PFSK-1 (cell line): ENCODE results near the gene ADGRG3.
A peak's percentile ranks its signal among the peaks of the same experiment; 100 is the strongest.

Source experiments
- FOXP2 ChIP-seq: optimal IDR thresholded peaks from 2 replicates; pipeline ENCODE3; 2011; ENCODE audit warnings: borderline replicate concordance, control low read depth, inconsistent platforms; ENCODE audit not compliant: insufficient read depth; ENCODE audit errors: extremely low read length, extremely low read depth
- POLR2AphosphoS5 ChIP-seq: IDR thresholded peaks from 2 replicates; pipeline ENCODE4 v1.6.1; 2012; ENCODE audit warnings: low read depth, mild to moderate bottlenecking, control low read depth, low read length, moderate library complexity
- REST ChIP-seq, 2 experiments: IDR thresholded peaks; 2 replicates each; pipeline versions ENCODE4 v1.6.1 to v1.8.0; 2011 to 2012; ENCODE audit warnings: low read depth in 2 of 2, low read length in 2 of 2, control low read depth in 1 of 2, inconsistent platforms in 1 of 2, mild to moderate bottlenecking in 1 of 2, moderate library complexity in 1 of 2; ENCODE audit not compliant: insufficient read depth in 1 of 2
- SIN3A ChIP-seq: IDR thresholded peaks from 2 replicates; pipeline ENCODE4 v1.6.1; 2012; ENCODE audit warnings: mild to moderate bottlenecking, low read length, moderate library complexity, borderline replicate concordance; ENCODE audit not compliant: insufficient read depth
- TAF1 ChIP-seq: IDR thresholded peaks from 2 replicates; pipeline ENCODE4 v1.6.1; 2012; ENCODE audit warnings: low read length, control low read depth, borderline replicate concordance; ENCODE audit not compliant: insufficient read depth

The ADGRG3 gene

GRCh38 chr16:57652695-57653471 is 15.2 kb upstream of the ADGRG3 start:
- TF ChIP-seq POLR2AphosphoS5 (no peak), REST (IDR thresholded peaks at IDR 0.05; ENCODE audit: insufficient read depth in 1 of 2, low read depth in 2 of 2, low read length in 2 of 2) (no peak), FOXP2 (no peak), SIN3A (no peak), TAF1 (no peak)

DNA sequence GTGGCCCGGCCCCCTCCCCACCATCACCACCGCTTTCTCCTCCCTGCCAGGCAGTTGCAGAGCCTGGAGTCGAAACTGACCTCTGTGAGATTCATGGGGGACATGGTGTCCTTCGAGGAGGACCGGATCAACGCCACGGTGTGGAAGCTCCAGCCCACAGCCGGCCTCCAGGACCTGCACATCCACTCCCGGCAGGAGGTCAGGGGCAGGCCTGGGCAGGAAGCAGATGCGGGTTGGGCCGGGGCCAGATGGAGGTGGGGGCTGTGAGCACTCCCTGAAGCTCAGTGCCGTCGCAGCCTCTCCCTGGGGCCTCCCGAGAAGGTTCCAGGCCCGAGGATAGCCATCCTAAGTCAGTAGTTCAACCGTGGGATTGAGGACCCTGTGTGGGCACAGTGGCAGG is 14.2 kb upstream of the ADGRG3 start:
- no peak for TF ChIP-seq SIN3A
- peak; percentile 28 for TF ChIP-seq FOXP2

- no peak for TF ChIP-seq POLR2AphosphoS5
- TF ChIP-seq SIN3A, result no peak
- TF ChIP-seq REST (IDR thresholded peaks at IDR 0.05; ENCODE audit: insufficient read depth in 1 of 2, low read depth in 2 of 2, low read length in 2 of 2), result no peak
Observed at GRCh38 chr16:57656342-57656955, 11.7 kb upstream of the ADGRG3 start.

DNA sequence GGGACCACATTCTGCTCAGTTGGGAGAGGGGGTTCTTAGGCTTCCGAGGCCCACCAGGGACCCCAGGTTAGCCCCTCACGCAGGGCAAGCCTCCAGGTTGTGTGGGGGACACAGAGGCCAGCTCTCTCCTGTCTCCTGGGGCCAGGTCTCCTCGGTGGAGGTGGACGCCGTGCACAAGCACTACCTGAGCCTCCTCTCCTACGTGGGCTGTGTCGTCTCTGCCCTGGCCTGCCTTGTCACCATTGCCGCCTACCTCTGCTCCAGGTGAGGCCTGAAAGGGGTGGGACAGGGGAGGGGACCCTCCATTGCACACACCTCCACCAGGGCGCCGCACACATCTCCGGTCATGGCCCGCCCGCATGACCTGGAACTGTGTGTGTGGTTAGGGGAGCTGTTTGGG is 10.9 kb upstream of the ADGRG3 start:
- TF ChIP-seq SIN3A, result no peak
- no peak for TF ChIP-seq REST (IDR thresholded peaks at IDR 0.05; ENCODE audit: insufficient read depth in 1 of 2, low read depth in 2 of 2, low read length in 2 of 2)
- TF ChIP-seq POLR2AphosphoS5, result no peak

DNA sequence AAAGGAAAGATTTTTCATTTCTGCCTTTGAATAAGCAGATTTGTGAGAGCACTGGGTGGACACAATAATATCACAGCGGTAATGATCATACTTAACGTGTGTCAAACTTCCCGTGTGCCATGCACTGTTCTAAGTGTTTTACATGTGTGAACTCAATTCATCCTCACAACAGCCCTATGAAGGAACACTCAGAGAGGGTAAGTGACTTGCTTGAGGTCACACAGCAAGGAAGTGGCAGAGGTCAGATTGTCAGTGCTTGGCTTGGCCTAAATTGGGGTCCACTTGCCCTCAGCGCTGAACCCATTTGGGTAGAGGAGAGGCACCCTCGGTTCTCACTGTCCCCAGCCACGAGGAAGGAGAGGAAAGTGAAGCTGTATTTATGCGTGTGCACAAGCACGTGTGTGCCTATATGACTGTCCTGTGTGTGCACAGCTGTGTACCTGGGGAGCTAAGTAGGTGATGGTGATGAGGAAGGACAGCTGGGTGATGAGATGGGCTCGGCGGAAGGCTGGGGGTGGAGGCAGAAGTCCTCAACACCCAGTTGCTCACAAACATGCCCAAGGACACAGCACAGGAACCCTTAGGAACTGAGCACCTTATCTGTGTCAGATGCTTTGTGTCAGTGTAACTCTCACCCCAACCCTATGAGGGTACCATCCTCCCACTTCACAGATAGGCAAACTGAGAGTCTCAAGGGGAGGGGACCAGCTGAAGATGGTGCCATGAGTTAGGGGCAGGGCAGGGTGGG is 9.8 kb upstream of the ADGRG3 start:
- TF ChIP-seq TAF1 (no peak), SIN3A (no peak), POLR2AphosphoS5 (no peak), REST (IDR thresholded peaks at IDR 0.05; ENCODE audit: insufficient read depth in 1 of 2, low read depth in 2 of 2, low read length in 2 of 2) (no peak), FOXP2 (no peak)
